ENCODE data around the gene RALB.

RALB gene

GRCh38 chr2:120224735-120225548 lies 27.7 kb upstream of the RALB start:
- 92 to 95% methylated on average over 9 of the region's 9 CpGs for WGBS, 2 experiments
- peaks cover 2% of the 10 kb centered on the region for H3K9me3 ChIP-seq (ENCODE audit: control insufficient read depth, low read length)
- no peak overlapping the region for H3K4me3 ChIP-seq (ENCODE audit: insufficient read depth, low read depth, low read length)
- no peak overlapping the region for H3K27ac ChIP-seq (ENCODE audit: insufficient read depth, low read depth, low read length, poor library complexity, severe bottlenecking)
- peaks cover 4% of the 10 kb centered on the region for H3K4me1 ChIP-seq (ENCODE audit: control insufficient read depth, insufficient read depth, low read length)
- H3K27me3 ChIP-seq (ENCODE audit: control insufficient read depth, insufficient read depth, low read length, poor library complexity, severe bottlenecking): peaks cover 25% of the 10 kb centered on the region
- no peaks in the 10 kb centered on the region for H3K36me3 ChIP-seq (ENCODE audit: control insufficient read depth, insufficient read depth, low read length)

- no peak overlapping the region for H3K27ac ChIP-seq (ENCODE audit: insufficient read depth, low read depth, low read length, poor library complexity, severe bottlenecking)
- 90 to 92% methylated on average over 9 of the region's 9 CpGs for WGBS, 2 experiments
- no peak overlapping the region for H3K4me3 ChIP-seq (ENCODE audit: insufficient read depth, low read depth, low read length)
- peaks cover 25% of the 10 kb centered on the region for H3K27me3 ChIP-seq (ENCODE audit: control insufficient read depth, insufficient read depth, low read length, poor library complexity, severe bottlenecking)
- H3K4me1 ChIP-seq (ENCODE audit: control insufficient read depth, insufficient read depth, low read length): peaks cover 4% of the 10 kb centered on the region
- no peaks in the 10 kb centered on the region for H3K36me3 ChIP-seq (ENCODE audit: control insufficient read depth, insufficient read depth, low read length)
- peaks cover 2% of the 10 kb centered on the region for H3K9me3 ChIP-seq (ENCODE audit: control insufficient read depth, low read length)
These were observed 27.0 kb upstream of the RALB start for GRCh38 chr2:120225549-120226065.

- WGBS, 2 experiments: 92 to 94% methylated on average over 9 of the region's 9 CpGs
- Histone ChIP-seq H3K36me3 (ENCODE audit: control insufficient read depth, insufficient read depth, low read length) (no peaks in the 10 kb centered on the region), H3K27me3 (ENCODE audit: control insufficient read depth, insufficient read depth, low read length, poor library complexity, severe bottlenecking) (peaks cover 25% of the 10 kb centered on the region)
These were observed 26.3 kb upstream of the RALB start for GRCh38 chr2:120226316-120226715.

DNA sequence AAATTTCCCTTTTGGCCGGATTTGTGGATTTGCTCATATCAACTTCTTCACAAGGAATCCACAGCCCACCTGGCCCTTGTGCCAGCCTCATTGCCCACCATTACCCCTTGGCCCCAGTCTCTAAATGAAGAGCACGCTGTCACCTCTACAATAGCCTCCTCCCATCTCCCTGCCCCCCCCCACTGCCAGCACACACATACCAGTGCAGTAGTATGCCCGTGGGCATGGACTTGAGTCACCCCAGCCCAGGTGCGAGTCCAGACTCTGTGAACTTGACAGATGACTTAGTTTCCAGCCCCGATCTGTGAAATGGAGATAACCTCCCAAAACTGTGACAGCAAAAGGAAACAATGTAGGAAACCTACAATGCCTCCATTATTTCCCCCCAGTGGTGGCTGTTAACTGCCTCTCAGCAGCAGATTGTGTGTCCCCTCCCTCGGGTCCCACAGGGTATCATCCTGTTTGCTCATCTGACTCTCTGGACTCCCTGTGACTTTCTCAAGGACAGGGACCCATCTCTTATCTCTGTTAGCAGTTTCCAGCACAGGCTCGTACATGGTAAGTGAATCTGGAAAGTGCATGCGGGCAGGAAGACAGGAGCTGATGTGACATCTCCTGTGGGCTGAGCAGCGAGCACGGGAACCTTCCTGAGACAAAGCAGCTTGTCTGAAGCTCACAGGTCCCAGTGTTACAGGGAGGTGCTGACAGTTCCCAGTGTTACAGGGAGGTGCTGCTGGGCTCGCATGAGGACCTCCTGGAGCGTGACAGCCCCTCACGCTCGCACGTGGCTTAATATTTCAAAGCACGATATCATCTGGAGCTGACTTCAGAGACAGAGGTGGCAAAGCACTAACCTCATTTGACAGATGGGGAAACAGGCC lies 25.3 kb upstream of the RALB start:
- no peak overlapping the region for H3K4me3 ChIP-seq (ENCODE audit: insufficient read depth, low read depth, low read length)
- peaks cover 22% of the 10 kb centered on the region for H3K27me3 ChIP-seq (ENCODE audit: control insufficient read depth, insufficient read depth, low read length, poor library complexity, severe bottlenecking)
- H3K4me1 ChIP-seq (ENCODE audit: control insufficient read depth, insufficient read depth, low read length): peaks cover 4% of the 10 kb centered on the region
- WGBS, 2 experiments: 86 to 87% methylated on average over 16 of the region's 16 CpGs
- H3K36me3 ChIP-seq (ENCODE audit: control insufficient read depth, insufficient read depth, low read length): no peaks in the 10 kb centered on the region
- peaks cover 2% of the 10 kb centered on the region for H3K9me3 ChIP-seq (ENCODE audit: control insufficient read depth, low read length)
- no peak overlapping the region for H3K27ac ChIP-seq (ENCODE audit: insufficient read depth, low read depth, low read length, poor library complexity, severe bottlenecking)

More at GRCh38 chr2:120226316-120226715, 26.3 kb upstream of the RALB start:
- Histone ChIP-seq H3K27ac (ENCODE audit: insufficient read depth, low read depth, low read length, poor library complexity, severe bottlenecking) (no peak overlapping the region), H3K4me3 (ENCODE audit: insufficient read depth, low read depth, low read length) (no peak overlapping the region), H3K4me1 (ENCODE audit: control insufficient read depth, insufficient read depth, low read length) (peaks cover 4% of the 10 kb centered on the region), H3K9me3 (ENCODE audit: control insufficient read depth, low read length) (peaks cover 2% of the 10 kb centered on the region)

DNA sequence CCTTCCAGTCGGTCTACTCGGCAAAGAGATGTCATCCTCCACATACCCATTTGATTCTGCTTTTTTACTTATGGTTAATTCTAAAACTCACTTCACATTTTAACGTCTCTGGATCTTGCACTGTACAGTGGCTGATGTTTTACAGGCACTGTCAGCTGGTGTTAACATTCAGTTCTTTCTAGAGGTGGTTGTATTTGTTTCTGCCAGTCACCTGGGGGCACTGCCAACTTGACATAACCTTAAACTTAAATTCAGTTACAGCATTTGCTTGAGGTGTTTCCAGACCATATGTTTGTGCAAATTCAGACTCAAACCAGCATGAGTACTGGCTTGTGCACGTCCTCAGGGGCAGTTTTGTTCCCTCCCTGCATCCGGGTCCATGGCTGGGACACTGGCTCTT lies 24.1 kb upstream of the RALB start:
- H3K4me3 ChIP-seq (ENCODE audit: insufficient read depth, low read depth, low read length): no peak overlapping the region
- H3K27ac ChIP-seq (ENCODE audit: insufficient read depth, low read depth, low read length, poor library complexity, severe bottlenecking): no peak overlapping the region
- peaks cover 14% of the 10 kb centered on the region for H3K27me3 ChIP-seq (ENCODE audit: control insufficient read depth, insufficient read depth, low read length, poor library complexity, severe bottlenecking)
- 87 to 90% methylated on average over 5 of the region's 5 CpGs for WGBS, 2 experiments
- H3K36me3 ChIP-seq (ENCODE audit: control insufficient read depth, insufficient read depth, low read length): no peaks in the 10 kb centered on the region
- H3K9me3 ChIP-seq (ENCODE audit: control insufficient read depth, low read length): no peaks in the 10 kb centered on the region
- peaks cover 4% of the 10 kb centered on the region for H3K4me1 ChIP-seq (ENCODE audit: control insufficient read depth, insufficient read depth, low read length)

DNA sequence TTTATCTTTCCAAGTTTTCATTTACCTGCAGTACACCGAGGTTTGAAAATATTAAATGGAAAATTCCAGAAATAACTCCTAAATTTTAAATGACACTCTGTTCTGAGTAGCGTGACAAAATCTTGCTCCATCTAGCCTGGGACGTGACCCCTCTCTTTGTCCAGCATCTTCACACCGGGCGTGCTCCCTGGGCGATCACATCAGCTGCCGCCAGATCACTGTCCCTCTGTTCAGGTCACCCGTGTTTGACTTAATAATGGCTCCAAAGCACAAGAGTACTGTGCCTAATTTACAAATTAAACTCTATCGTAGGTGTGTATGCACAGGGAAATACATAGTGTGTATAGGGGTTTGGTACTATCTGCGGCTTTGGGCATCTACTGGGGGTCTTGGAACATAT lies 23.3 kb upstream of the RALB start:
- Histone ChIP-seq H3K4me3 (ENCODE audit: insufficient read depth, low read depth, low read length) (no peak overlapping the region), H3K9me3 (ENCODE audit: control insufficient read depth, low read length) (no peaks in the 10 kb centered on the region), H3K4me1 (ENCODE audit: control insufficient read depth, insufficient read depth, low read length) (no peaks in the 10 kb centered on the region), H3K27ac (ENCODE audit: insufficient read depth, low read depth, low read length, poor library complexity, severe bottlenecking) (no peak overlapping the region), H3K27me3 (ENCODE audit: control insufficient read depth, insufficient read depth, low read length, poor library complexity, severe bottlenecking) (peaks cover 6% of the 10 kb centered on the region), H3K36me3 (ENCODE audit: control insufficient read depth, insufficient read depth, low read length) (no peaks in the 10 kb centered on the region)
- 93 to 95% methylated on average over 9 to 10 of the region's 10 CpGs for WGBS, 2 experiments

DNA sequence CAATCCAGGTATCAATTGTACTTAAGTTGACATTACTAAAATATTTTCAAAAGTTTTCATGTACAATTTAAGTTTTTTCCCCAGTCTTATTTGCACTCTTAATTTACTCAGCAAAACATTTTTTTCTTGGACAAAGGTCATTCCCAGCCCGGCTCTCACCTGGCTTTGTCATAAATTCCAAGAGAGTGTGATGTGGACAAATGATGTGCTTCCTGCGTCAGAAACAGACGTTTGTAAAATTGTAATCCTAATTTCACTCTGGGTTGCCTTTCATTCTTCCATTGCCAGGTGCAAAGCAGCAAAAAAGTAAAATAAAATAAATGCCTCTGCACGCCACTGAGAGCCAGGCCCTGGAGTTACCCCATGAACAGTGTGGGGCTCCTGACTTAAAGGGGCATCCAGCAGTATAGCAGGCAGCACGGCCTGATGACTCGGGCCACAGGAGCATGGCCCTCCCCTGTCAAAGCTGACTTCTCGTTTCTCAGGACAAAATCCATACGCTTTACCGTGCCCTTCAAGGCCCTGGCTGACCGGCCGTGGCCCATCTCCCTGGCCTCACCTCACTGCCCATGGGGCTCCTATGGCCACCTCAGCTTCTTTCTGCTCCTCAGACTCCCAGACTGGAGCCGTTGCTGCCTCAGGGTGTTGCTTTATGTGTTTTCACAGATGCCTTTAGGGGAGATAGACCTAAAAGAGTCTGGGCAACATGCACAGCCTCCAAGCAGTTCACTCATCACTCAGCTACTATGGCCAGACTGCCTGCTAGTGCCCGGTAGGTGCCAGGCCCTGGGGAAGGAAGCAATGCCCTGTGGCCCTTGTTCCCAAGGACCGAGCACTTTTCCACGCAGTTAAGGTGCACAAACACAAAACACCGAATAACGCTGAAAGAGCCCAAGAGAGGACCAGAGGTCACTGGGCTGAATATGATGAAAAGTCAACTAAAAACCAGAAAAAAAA lies 21.9 kb upstream of the RALB start:
- H3K27me3 ChIP-seq (ENCODE audit: control insufficient read depth, insufficient read depth, low read length, poor library complexity, severe bottlenecking): no peaks in the 10 kb centered on the region
- no peak overlapping the region for H3K4me3 ChIP-seq (ENCODE audit: insufficient read depth, low read depth, low read length)
- 93 to 94% methylated on average over 17 of the region's 17 CpGs for WGBS, 2 experiments
- no peaks in the 10 kb centered on the region for H3K36me3 ChIP-seq (ENCODE audit: control insufficient read depth, insufficient read depth, low read length)
- no peak overlapping the region for H3K27ac ChIP-seq (ENCODE audit: insufficient read depth, low read depth, low read length, poor library complexity, severe bottlenecking)
- H3K4me1 ChIP-seq (ENCODE audit: control insufficient read depth, insufficient read depth, low read length): no peaks in the 10 kb centered on the region
- no peaks in the 10 kb centered on the region for H3K9me3 ChIP-seq (ENCODE audit: control insufficient read depth, low read length)

GRCh38 chr2:120231564-120231973 lies 21.1 kb upstream of the RALB start:
- no peaks in the 10 kb centered on the region for H3K27me3 ChIP-seq (ENCODE audit: control insufficient read depth, insufficient read depth, low read length, poor library complexity, severe bottlenecking)
- H3K27ac ChIP-seq (ENCODE audit: insufficient read depth, low read depth, low read length, poor library complexity, severe bottlenecking): no peak overlapping the region
- no peak overlapping the region for H3K4me3 ChIP-seq (ENCODE audit: insufficient read depth, low read depth, low read length)
- no peaks in the 10 kb centered on the region for H3K9me3 ChIP-seq (ENCODE audit: control insufficient read depth, low read length)
- H3K36me3 ChIP-seq (ENCODE audit: control insufficient read depth, insufficient read depth, low read length): no peaks in the 10 kb centered on the region
- 94 to 97% methylated on average over 4 of the region's 4 CpGs for WGBS, 2 experiments
- H3K4me1 ChIP-seq (ENCODE audit: control insufficient read depth, insufficient read depth, low read length): no peaks in the 10 kb centered on the region

DNA sequence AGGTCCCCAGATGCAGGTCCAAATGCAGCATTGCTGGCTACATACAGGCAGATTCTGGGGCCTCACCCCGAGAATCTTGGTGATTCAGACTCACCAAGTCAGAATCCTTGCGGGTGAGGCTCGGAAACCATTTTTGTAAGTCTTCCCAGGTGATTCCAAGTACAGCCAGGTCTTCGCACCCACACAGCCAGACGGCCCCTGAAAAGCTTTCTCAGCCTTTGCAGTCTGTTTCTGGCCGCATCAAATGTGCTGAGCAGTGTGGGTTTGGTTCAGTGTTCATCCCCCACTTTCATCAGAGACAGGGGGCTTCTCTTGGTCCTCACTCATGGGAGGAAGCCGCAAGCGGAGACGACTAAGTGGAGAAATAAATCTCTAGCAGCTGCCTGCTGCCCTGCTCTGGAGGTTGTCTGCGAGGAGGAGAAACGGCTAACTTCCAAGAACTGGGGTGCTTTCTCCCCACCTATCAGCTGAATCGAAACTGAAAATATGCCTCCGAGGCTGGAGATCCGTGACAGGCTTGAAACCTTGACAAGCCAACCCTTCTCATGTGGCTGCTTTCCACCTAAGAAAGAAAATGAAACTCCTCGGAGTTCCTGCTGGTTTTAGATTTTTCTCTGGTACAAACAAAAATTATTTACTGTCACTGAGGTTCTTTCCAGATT lies 20.5 kb upstream of the RALB start:
- Histone ChIP-seq H3K9me3 (ENCODE audit: control insufficient read depth, low read length) (no peaks in the 10 kb centered on the region), H3K27me3 (ENCODE audit: control insufficient read depth, insufficient read depth, low read length, poor library complexity, severe bottlenecking) (no peaks in the 10 kb centered on the region), H3K4me3 (ENCODE audit: insufficient read depth, low read depth, low read length) (no peak overlapping the region), H3K36me3 (ENCODE audit: control insufficient read depth, insufficient read depth, low read length) (no peaks in the 10 kb centered on the region), H3K27ac (ENCODE audit: insufficient read depth, low read depth, low read length, poor library complexity, severe bottlenecking) (no peak overlapping the region), H3K4me1 (ENCODE audit: control insufficient read depth, insufficient read depth, low read length) (peaks cover 5% of the 10 kb centered on the region)
- WGBS, 2 experiments: 91 to 92% methylated on average over 15 of the region's 15 CpGs

Data from ectodermal cell (in vitro differentiated cells).